ENCODE measurements around the gene SP6.

- TF ChIP-seq CTCF (conservative IDR thresholded peaks at IDR 0.05 in 1 of 2, IDR thresholded peaks at IDR 0.05 in 1 of 2; ENCODE audit: extremely low read depth in 1 of 2, insufficient read depth in 1 of 2, low read depth in 1 of 2, low read length in 2 of 2) (no peak), EZH2 (IDR thresholded peaks at IDR 0.05; ENCODE audit: borderline replicate concordance, low read length) (no peak)
These were observed 47.3 kb upstream of the SP6 start for GRCh38 chr17:47898241-47898640.

All from mammary epithelial cell (primary cell).